Activated naive CD4-positive, alpha-beta T cell treated with anti-CD3 and anti-CD28 coated beads, Interleukin-2, amount 50 U/mL, for 24 hours (primary cell): Measurements from ENCODE around the gene XAGE1B.
"Not testable (repeated sequence)": the region's sequence is repeated elsewhere in the genome, so short reads cannot be mapped to it uniquely, and the experiment has no call there.

ENCODE experiments used
- H3K27ac Mint-ChIP-seq: one replicate; pipeline ENCODE4 v1.8.0; 2021; ENCODE audit warnings: mild to moderate bottlenecking, mixed read lengths
- H3K27me3 Mint-ChIP-seq: one replicate; pipeline ENCODE4 v1.8.0; 2021; ENCODE audit warnings: mixed read lengths
- H3K36me3 Mint-ChIP-seq: one replicate; pipeline ENCODE4 v1.8.0; 2021; ENCODE audit warnings: mixed read lengths
- H3K4me1 Mint-ChIP-seq: one replicate; pipeline ENCODE4 v1.8.0; 2021; ENCODE audit warnings: mixed read lengths
- H3K4me3 Mint-ChIP-seq: one replicate; pipeline ENCODE4 v1.8.0; 2021; ENCODE audit warnings: mild to moderate bottlenecking, mixed read lengths
- H3K9me3 Mint-ChIP-seq: one replicate; pipeline ENCODE4 v1.8.0; 2021; ENCODE audit warnings: mixed read lengths

The XAGE1B gene, protein sequence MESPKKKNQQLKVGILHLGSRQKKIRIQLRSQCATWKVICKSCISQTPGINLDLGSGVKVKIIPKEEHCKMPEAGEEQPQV

DNA sequence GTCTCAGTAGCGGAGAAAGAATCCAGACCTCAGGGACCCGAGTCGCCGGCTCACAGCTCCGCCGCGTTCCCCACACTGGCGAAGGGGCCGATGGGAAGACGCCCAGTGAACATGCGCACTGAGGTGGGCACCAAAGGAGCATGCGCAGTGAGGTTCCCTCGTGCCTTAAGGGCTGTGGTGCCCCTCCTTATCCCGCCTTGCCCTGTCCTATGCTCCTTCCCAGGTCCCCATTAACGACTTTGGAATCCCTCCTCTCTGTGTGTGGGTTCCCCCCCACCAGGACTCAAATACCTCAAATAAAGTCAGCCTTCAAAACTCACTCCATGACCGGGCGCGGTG, at the start of gene XAGE1B:
TSS of gene XAGE1B (minus strand) at position 77 of the 339 bp plus-strand sequence. CDS start 1,536 bp downstream, outside the sequence.
- not testable (repeated sequence) for H3K4me1 Mint-ChIP-seq, H3K27me3 Mint-ChIP-seq, H3K9me3 Mint-ChIP-seq, H3K4me3 Mint-ChIP-seq, H3K36me3 Mint-ChIP-seq, H3K27ac Mint-ChIP-seq

DNA sequence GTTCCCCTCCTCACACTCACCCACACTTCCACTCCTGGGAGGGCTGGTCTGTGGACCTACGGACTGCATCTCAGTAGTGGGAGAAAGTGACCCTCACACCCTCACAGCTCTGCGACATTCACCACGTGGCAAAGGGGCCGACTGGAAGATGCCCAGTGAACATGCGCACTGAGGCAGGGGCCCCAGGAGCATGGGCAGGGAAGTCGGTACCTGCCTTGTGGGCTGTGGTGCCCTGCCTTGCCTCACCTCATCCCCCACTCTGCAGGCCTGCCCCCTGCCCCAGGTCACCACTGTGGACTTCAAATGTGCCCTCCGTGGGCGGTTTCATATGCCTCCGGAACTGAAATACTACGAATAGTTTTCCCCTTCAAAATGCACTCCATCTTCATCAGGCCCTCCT, 46.2 kb upstream of the XAGE1B start:
- Mint-ChIP-seq H3K27me3 (no peaks in the 10 kb centered on the region), H3K4me3 (no peak overlapping the region), H3K4me1 (no peaks in the 10 kb centered on the region), H3K27ac (no peak overlapping the region), H3K36me3 (no peaks in the 10 kb centered on the region), H3K9me3 (no peaks in the 10 kb centered on the region)

DNA sequence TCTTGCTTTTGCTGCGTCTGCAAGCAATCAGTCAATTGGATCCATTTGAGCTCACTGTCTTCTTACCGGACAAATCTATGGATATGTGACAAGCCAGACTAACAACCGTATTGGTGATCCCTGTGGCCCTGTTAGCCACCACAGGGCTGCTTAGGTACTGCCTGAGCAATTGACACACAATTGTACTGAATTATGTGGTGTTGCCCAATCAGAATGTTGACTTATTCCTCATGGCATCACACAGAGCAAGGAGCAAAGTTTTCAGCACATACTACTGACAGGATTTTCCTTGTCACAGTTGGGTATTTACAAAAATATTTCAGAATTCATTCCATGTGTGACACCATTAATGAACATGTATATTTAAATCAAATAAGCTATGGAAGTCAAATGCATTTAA, 41.3 kb upstream of the XAGE1B start:
- H3K4me1 Mint-ChIP-seq, result no peaks in the 10 kb centered on the region
- H3K36me3 Mint-ChIP-seq, result no peaks in the 10 kb centered on the region
- H3K9me3 Mint-ChIP-seq, result no peaks in the 10 kb centered on the region
- no peaks in the 10 kb centered on the region for H3K27me3 Mint-ChIP-seq
- H3K27ac Mint-ChIP-seq, result no peak overlapping the region
- no peak overlapping the region for H3K4me3 Mint-ChIP-seq

DNA sequence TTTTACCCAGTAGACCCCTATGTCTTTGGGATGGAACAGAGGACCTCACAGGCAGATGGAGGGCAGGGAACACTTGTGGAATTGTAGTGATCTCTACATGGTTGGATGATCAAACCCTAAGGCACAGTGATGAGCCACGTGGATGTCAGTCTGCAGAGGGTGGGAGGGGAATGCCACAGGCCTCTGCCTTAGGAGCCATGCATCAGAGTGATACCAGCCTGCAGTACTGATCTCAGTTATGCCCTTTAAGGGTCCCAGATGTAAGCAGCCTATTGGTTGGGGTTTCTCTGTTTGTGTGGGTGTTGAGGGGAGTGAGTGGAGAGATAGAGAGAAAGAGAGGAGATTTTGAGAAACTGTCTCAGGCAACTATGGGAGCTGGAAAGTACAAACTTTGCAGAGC, 39.9 kb upstream of the XAGE1B start:
- H3K27ac Mint-ChIP-seq, result no peak overlapping the region
- no peak overlapping the region for H3K4me3 Mint-ChIP-seq
- no peaks in the 10 kb centered on the region for H3K27me3 Mint-ChIP-seq
- H3K4me1 Mint-ChIP-seq, result no peaks in the 10 kb centered on the region
- H3K9me3 Mint-ChIP-seq, result no peaks in the 10 kb centered on the region
- H3K36me3 Mint-ChIP-seq, result no peaks in the 10 kb centered on the region

DNA sequence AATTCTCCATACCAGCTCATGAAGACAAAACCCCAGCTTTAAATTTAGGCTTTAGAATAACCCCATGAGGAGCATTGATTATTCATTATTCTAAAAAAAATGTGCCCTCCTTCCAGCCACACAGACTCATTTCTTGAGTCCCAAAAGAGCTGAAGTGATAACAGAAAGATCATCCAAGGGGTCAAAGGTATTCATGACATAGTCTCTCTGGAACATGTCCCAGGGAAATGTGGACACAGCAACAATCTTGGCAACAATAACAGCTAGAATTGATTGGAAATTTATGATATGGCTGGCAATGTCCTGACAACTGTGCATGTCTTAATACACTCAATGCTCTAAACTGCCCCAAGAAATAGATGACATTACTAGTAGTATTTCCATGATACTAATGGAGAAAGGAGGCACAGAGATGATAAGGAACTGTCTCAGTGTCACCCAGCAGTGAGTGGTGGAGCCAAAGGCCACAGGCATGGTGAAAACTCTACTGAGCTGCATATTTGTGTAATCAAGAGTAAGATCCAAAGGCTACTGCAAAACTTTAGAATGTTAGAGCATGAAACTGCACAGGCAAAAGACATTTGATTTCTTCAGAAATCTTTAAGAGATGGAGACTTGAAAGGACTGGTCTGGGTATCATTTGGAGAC, 37.3 kb upstream of the XAGE1B start:
- Mint-ChIP-seq H3K4me3 (no peak overlapping the region), H3K9me3 (no peaks in the 10 kb centered on the region), H3K27ac (no peak overlapping the region), H3K36me3 (no peaks in the 10 kb centered on the region), H3K4me1 (no peaks in the 10 kb centered on the region), H3K27me3 (peaks cover 3% of the 10 kb centered on the region)

DNA sequence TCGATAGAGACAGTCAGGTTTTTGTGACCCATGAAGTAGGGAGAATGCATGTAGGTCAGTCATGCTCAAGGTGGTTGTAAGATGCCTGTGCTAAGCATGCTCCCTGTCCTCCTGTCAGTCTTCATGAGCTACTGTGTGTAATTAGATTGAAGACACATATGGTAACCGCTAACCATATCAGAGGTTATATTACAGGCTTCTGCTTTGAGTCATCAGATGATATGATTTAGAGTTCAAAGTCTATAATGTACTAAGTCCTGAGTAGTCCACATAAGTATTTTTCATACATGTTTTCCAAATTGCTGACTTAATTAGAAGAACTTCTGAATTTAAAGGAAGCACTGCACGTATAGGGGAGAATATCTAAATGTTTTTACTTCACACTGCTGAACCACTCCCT, 31.9 kb upstream of the XAGE1B start:
- not testable (repeated sequence) for H3K4me1 Mint-ChIP-seq, H3K9me3 Mint-ChIP-seq, H3K36me3 Mint-ChIP-seq, H3K4me3 Mint-ChIP-seq, H3K27me3 Mint-ChIP-seq, H3K27ac Mint-ChIP-seq

DNA sequence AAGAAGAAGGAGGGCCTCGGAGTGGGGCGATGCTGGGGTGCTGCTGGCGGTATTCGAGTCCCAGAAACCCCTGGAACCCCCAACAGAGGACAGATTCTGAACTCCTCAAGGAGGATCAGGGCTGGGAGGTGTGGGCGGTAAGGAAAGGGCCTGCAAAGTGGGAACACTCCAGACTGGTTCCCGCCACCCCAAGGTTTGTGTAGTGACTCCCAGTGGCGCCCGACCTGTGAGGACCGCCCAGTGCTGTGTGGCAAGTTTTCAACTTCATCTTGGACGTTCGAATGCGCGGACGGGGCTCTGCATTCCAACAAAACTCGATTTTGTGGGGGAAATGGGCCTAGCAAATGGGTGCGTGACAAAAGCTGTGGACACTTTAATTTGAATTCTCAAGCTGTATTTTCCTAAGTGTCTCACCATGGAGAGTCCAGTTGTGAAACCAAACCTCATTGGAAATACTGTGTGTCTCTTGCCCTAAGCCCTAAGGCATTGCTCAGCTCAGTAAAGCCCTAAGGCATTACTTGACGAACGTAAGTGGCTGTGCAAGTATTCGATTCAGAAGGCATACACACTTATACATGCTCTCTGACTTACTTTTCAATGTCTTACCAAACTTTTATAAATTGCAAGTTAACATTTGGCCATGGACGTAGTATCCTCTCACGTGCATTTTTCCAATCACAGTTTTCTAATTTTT, 27.4 kb upstream of the XAGE1B start:
- Mint-ChIP-seq H3K4me1 (no peaks in the 10 kb centered on the region), H3K36me3 (no peaks in the 10 kb centered on the region), H3K4me3 (no peak overlapping the region), H3K27ac (no peak overlapping the region), H3K9me3 (no peaks in the 10 kb centered on the region), H3K27me3 (no peaks in the 10 kb centered on the region)

DNA sequence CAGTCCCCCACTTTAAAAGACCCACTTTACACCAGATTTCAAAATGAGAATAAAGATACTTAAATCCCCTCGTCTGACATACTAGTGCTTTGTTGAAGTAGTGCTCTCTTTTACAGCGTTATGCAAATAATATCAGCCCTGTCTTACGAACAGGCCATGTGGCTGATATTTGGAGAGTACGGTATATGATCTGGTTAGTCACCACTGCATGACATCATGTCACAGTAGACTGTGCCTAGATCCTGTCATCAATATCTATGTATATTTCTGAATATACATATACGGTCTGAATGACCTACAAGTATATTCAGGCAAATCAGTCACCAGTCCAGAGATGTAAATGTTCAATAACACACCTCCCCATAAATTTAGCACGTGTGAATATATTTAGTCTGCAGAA, 25.4 kb upstream of the XAGE1B start:
- no peak overlapping the region for H3K27ac Mint-ChIP-seq
- no peaks in the 10 kb centered on the region for H3K4me1 Mint-ChIP-seq
- no peaks in the 10 kb centered on the region for H3K27me3 Mint-ChIP-seq
- H3K4me3 Mint-ChIP-seq, result no peak overlapping the region
- no peaks in the 10 kb centered on the region for H3K36me3 Mint-ChIP-seq
- no peaks in the 10 kb centered on the region for H3K9me3 Mint-ChIP-seq

DNA sequence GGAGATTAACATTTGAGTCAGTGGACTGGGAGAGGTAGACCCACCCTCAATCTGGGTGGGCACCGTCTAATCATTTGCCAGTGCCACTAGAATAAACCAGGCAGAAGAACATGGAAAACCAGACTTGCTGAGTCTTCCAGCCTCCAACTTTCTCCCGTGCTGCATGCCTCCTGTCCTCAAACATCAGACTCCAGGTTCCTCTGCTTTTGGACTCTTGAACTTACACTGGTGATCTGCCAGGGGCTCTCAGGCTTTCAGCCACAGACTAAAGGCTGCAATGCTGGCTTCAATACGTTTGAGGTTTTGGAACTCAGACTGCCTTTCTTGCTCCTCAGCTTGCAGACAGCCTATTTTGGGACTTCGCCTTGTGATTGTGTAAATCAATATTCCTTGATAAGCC, 24.2 kb upstream of the XAGE1B start:
- H3K27me3 Mint-ChIP-seq, H3K9me3 Mint-ChIP-seq, H3K36me3 Mint-ChIP-seq, H3K4me3 Mint-ChIP-seq, H3K27ac Mint-ChIP-seq, H3K4me1 Mint-ChIP-seq: not testable (repeated sequence)

DNA sequence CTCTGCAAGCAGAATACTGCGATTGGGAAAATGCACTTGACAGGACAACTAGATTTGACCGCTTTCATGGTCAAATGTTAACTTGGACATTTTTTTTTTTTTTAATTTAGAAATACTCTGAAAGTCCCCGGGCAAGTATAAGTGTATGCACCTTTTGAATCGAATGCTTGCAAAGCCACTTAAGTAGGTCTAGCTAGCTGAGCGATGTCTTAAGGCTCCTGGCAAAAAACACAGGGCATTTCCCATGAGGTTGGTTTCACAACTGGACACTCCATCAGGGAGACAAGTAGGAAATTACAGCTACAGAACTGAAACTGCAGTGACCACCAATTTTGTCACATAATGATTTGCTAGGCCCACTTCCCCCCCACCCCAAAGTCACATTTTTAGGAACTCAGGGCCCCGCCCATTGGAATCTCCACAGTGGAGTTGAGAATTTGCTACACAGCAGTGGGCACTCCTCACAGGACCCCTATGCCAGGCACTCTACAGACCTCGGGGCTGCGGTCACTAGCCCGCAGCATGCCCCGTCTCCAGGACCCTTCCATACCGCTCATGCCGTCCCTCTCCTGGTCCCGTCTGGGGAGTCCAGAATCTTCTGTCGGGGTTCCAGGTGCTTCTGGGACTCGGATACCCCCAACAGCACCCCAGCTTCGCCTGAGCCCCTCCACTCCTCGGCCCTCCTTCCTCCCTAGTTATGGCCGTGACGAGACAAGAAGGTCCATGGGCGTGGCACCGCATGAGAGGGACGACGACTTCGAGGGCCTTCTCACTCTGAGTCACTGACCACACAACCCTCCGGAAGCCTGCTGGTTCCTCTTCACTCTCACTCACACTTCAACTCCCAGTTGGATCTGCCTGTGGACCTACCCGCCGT, 515 bp downstream of the XAGE1B start:
- H3K27ac Mint-ChIP-seq, H3K4me1 Mint-ChIP-seq, H3K27me3 Mint-ChIP-seq, H3K36me3 Mint-ChIP-seq, H3K9me3 Mint-ChIP-seq, H3K4me3 Mint-ChIP-seq: not testable (repeated sequence)

DNA sequence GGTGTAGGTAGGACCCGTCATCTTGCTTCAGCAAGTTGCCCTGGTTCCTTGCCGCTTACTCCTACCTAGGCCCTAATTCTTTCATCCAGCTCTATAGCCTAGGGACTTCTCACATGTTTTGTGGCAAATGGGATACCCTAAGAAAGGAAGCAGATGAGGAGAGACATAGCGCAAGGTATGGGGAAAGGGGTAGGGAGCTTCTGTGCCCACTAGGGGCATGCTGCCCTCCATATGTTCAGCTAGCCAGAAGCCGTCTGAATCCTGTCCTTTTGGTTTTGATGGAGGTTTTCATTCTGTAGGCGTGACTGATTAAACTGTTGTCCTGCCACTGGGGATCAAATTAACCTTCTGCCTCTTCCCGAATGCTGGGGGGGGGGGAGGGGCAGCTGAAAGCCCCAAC, 5.7 kb downstream of the XAGE1B start:
- H3K36me3 Mint-ChIP-seq, H3K9me3 Mint-ChIP-seq, H3K27ac Mint-ChIP-seq, H3K27me3 Mint-ChIP-seq, H3K4me3 Mint-ChIP-seq, H3K4me1 Mint-ChIP-seq: not testable (repeated sequence)

DNA sequence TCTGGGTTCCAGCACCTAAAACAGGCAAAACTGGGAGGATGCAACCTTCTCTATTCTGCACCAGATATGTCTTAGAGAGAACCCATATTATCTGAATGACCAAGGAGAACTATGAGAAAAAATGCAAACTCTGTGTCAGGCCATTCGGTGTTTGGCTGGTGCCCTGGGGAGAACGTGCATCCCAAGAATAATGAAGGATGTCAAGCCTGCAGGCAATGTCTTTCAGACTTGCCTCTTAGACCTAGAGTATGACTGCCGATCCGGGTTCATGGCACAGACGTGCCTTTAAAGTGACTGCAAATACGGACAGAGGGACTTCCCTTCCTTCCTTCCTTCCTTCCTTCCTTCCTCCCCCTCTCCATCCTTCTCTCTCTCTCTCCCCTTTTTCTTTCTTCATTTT, 6.9 kb downstream of the XAGE1B start:
- Mint-ChIP-seq H3K27ac (no peak overlapping the region), H3K27me3 (peaks cover 2% of the 10 kb centered on the region), H3K4me1 (no peaks in the 10 kb centered on the region), H3K36me3 (no peaks in the 10 kb centered on the region), H3K4me3 (no peak overlapping the region), H3K9me3 (no peaks in the 10 kb centered on the region)

DNA sequence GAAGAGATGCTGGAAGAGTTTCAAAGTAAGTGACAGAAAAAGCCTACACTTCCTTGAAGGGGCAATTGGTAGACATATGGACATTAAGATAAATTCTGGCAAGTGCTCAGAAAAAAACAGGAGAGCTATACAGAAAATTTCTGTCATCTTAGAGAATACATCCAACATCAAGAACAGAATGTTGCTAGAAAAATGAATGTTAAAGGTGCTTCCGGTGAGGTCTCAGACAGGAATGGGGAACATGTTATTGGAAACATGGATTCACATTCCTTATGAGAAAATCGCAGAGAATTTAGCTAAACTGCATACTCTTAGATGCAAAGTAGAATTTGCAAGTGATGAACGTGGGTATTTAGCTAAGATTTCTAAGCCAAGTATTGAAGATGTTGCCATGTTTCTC, 9.5 kb downstream of the XAGE1B start:
- peaks cover 2% of the 10 kb centered on the region for H3K27me3 Mint-ChIP-seq
- no peak overlapping the region for H3K4me3 Mint-ChIP-seq
- H3K27ac Mint-ChIP-seq, result no peak overlapping the region

DNA sequence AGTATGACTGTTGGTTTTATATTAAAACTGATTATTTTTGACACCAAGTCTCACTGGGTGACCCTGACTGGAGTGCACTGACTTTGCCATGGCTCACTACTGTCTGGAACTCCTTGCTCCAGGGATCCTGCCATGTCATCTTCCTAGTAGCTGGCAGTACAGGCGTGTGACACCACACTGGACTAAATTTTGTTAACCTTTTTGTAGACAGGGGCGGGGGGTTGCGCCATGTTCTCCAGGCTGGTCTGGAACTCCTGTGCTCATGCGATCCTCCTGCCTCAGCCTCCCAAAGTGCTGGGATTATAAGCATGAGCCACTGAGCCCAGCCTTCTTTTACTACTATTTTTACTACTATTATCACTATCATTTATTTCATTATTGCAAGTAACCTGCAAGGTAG, 12.3 kb downstream of the XAGE1B start:
- Mint-ChIP-seq H3K9me3 (no peaks in the 10 kb centered on the region), H3K36me3 (no peaks in the 10 kb centered on the region), H3K27ac (no peak overlapping the region), H3K4me1 (no peaks in the 10 kb centered on the region), H3K27me3 (peaks cover 2% of the 10 kb centered on the region), H3K4me3 (no peak overlapping the region)

More for the DNA sequence above, 9.5 kb downstream of the XAGE1B start:
- no peaks in the 10 kb centered on the region for H3K36me3 Mint-ChIP-seq
- H3K4me1 Mint-ChIP-seq, result no peaks in the 10 kb centered on the region
- H3K9me3 Mint-ChIP-seq, result no peaks in the 10 kb centered on the region

DNA sequence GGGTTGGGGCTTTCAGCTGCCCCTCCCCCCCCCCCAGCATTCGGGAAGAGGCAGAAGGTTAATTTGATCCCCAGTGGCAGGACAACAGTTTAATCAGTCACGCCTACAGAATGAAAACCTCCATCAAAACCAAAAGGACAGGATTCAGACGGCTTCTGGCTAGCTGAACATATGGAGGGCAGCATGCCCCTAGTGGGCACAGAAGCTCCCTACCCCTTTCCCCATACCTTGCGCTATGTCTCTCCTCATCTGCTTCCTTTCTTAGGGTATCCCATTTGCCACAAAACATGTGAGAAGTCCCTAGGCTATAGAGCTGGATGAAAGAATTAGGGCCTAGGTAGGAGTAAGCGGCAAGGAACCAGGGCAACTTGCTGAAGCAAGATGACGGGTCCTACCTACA, 15.5 kb downstream of the XAGE1B start:
- H3K4me1 Mint-ChIP-seq, H3K27me3 Mint-ChIP-seq, H3K27ac Mint-ChIP-seq, H3K36me3 Mint-ChIP-seq, H3K4me3 Mint-ChIP-seq, H3K9me3 Mint-ChIP-seq: not testable (repeated sequence)

DNA sequence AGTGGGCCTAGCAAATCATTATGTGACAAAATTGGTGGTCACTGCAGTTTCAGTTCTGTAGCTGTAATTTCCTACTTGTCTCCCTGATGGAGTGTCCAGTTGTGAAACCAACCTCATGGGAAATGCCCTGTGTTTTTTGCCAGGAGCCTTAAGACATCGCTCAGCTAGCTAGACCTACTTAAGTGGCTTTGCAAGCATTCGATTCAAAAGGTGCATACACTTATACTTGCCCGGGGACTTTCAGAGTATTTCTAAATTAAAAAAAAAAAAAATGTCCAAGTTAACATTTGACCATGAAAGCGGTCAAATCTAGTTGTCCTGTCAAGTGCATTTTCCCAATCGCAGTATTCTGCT, 20.5 kb downstream of the XAGE1B start:
- H3K9me3 Mint-ChIP-seq, H3K27ac Mint-ChIP-seq, H3K36me3 Mint-ChIP-seq, H3K4me3 Mint-ChIP-seq, H3K27me3 Mint-ChIP-seq, H3K4me1 Mint-ChIP-seq: not testable (repeated sequence)
